ENCODE data around the gene SSH2. TPM values are rescaled to one million over a fixed set of nuclear protein-coding genes. Genes with fewer than 3 reads are reported as not detected.
A peak's percentile ranks its signal among the peaks of the same experiment; 100 is the strongest.
"Not testable (repeated sequence)": the region's sequence is repeated elsewhere in the genome, so short reads cannot be mapped to it uniquely, and the experiment has no call there.

The SSH2 gene
- total RNA-seq, 4 donors from 2014 or later, result 14.7 to 33.6 (median 22.2) TPM

- no peaks in the 10 kb centered on the region for H3K36me3 ChIP-seq
- H3K9me3 ChIP-seq, result no peaks in the 10 kb centered on the region
- DNase-seq (ENCODE audit: low spot score in 2 of 2), result no peak
- H3K27ac ChIP-seq, result no peak overlapping the region
- H3K4me1 ChIP-seq, result no peaks in the 10 kb centered on the region
- no peaks in the 10 kb centered on the region for H3K27me3 ChIP-seq
- H3K4me3 ChIP-seq, result no peak overlapping the region
- WGBS, result 57% methylated on average over 2 of the region's 2 CpGs
- TF ChIP-seq CTCF (IDR thresholded peaks at IDR 0.05) (no peak), POLR2AphosphoS5 (IDR thresholded peaks at IDR 0.05) (no peak), POLR2A (IDR thresholded peaks at IDR 0.05) (no peak), EP300 (IDR thresholded peaks at IDR 0.05) (no peak)
These were observed 196.9 kb downstream of the SSH2 start for GRCh38 chr17:29733166-29733565.

GRCh38 chr17:29732613-29733012 is 197.4 kb downstream of the SSH2 start:
- Histone ChIP-seq H3K36me3 (no peaks in the 10 kb centered on the region), H3K4me3 (no peak overlapping the region), H3K4me1 (no peaks in the 10 kb centered on the region), H3K27me3 (no peaks in the 10 kb centered on the region), H3K27ac (no peak overlapping the region), H3K9me3 (no peaks in the 10 kb centered on the region)
- TF ChIP-seq POLR2A (IDR thresholded peaks at IDR 0.05) (no peak), POLR2AphosphoS5 (IDR thresholded peaks at IDR 0.05) (no peak), EP300 (IDR thresholded peaks at IDR 0.05) (no peak)
- DNase-seq (ENCODE audit: low spot score in 2 of 2), result no peak
- WGBS, result 67% methylated on average over 5 of the region's 5 CpGs

GRCh38 chr17:29732209-29732608 is 197.8 kb downstream of the SSH2 start:
- Histone ChIP-seq H3K9me3 (no peaks in the 10 kb centered on the region), H3K36me3 (no peaks in the 10 kb centered on the region), H3K4me1 (no peaks in the 10 kb centered on the region), H3K27me3 (no peaks in the 10 kb centered on the region), H3K27ac (no peak overlapping the region), H3K4me3 (no peak overlapping the region)
- DNase-seq (ENCODE audit: low spot score in 2 of 2), result no peak
- TF ChIP-seq POLR2AphosphoS5 (IDR thresholded peaks at IDR 0.05), result no peak
- no peak for TF ChIP-seq CTCF (IDR thresholded peaks at IDR 0.05)
- no peak for TF ChIP-seq POLR2A (IDR thresholded peaks at IDR 0.05)
- TF ChIP-seq EP300 (IDR thresholded peaks at IDR 0.05), result no peak
- WGBS, result 71% methylated on average over 1 of the region's 1 CpG

- Histone ChIP-seq H3K4me1 (peaks cover 3% of the 10 kb centered on the region), H3K9me3 (no peaks in the 10 kb centered on the region), H3K27me3 (no peaks in the 10 kb centered on the region), H3K36me3 (no peaks in the 10 kb centered on the region), H3K4me3 (no peak overlapping the region), H3K27ac (no peak overlapping the region)
- TF ChIP-seq POLR2AphosphoS5 (IDR thresholded peaks at IDR 0.05), result no peak
- no peak for TF ChIP-seq CTCF (IDR thresholded peaks at IDR 0.05)
- no peak for TF ChIP-seq POLR2A (IDR thresholded peaks at IDR 0.05)
- TF ChIP-seq EP300 (IDR thresholded peaks at IDR 0.05), result no peak
- DNase-seq (ENCODE audit: low spot score in 2 of 2), result no peak
- WGBS, result 97% methylated on average over 4 of the region's 4 CpGs
These were observed 198.5 kb downstream of the SSH2 start for GRCh38 chr17:29731589-29731929.

- H3K27me3 ChIP-seq, result no peaks in the 10 kb centered on the region
- no peak for DNase-seq (ENCODE audit: low spot score in 2 of 2)
- H3K4me3 ChIP-seq, result no peak overlapping the region
- H3K4me1 ChIP-seq, result peaks cover 9% of the 10 kb centered on the region
- WGBS, result 96% methylated on average over 3 of the region's 3 CpGs
- H3K36me3 ChIP-seq, result no peaks in the 10 kb centered on the region
- H3K9me3 ChIP-seq, result no peaks in the 10 kb centered on the region
- H3K27ac ChIP-seq, result no peak overlapping the region
- TF ChIP-seq EP300 (IDR thresholded peaks at IDR 0.05), result no peak
- TF ChIP-seq CTCF (IDR thresholded peaks at IDR 0.05), result no peak
- TF ChIP-seq POLR2A (IDR thresholded peaks at IDR 0.05), result no peak
These were observed 201.5 kb downstream of the SSH2 start for GRCh38 chr17:29728490-29728889.

- TF ChIP-seq CTCF (IDR thresholded peaks at IDR 0.05) (no peak), POLR2AphosphoS5 (IDR thresholded peaks at IDR 0.05) (no peak), EP300 (IDR thresholded peaks at IDR 0.05) (no peak), POLR2A (IDR thresholded peaks at IDR 0.05) (no peak)
- 63% methylated on average over 2 of the region's 2 CpGs for WGBS
- Histone ChIP-seq H3K9me3 (no peaks in the 10 kb centered on the region), H3K36me3 (no peaks in the 10 kb centered on the region), H3K27me3 (no peaks in the 10 kb centered on the region), H3K4me1 (peaks cover 21% of the 10 kb centered on the region), H3K4me3 (no peak overlapping the region), H3K27ac (peak overlapping the region; percentile 18)
- no peak for DNase-seq (ENCODE audit: low spot score in 2 of 2)
These were observed 203.2 kb downstream of the SSH2 start for GRCh38 chr17:29726715-29727252.

GRCh38 chr17:29725408-29725807 is 204.6 kb downstream of the SSH2 start:
- H3K4me3 ChIP-seq; H3K36me3 ChIP-seq; DNase-seq (ENCODE audit: low spot score in 2 of 2); H3K27ac ChIP-seq; H3K27me3 ChIP-seq; H3K9me3 ChIP-seq: not testable (repeated sequence)
- WGBS, result 100% methylated on average over 1 of the region's 1 CpG
- peaks cover 28% of the 10 kb centered on the region for H3K4me1 ChIP-seq
